Thymus (tissue), 11 donors: ENCODE results near the gene GARNL3. TPM values are rescaled to one million over a fixed set of nuclear protein-coding genes. Genes with fewer than 3 reads are reported as not detected.
A peak's percentile ranks its signal among the peaks of the same experiment; 100 is the strongest.

Experiments
- DNase-seq, 9 donors: peaks; one replicate each; pipeline ENCODE4 v3.0.0-alpha.2; 2013; ENCODE audit warnings: low spot score in 9 of 9, low read depth in 6 of 9, missing footprints in 1 of 9
- H3K27ac ChIP-seq, 2 donors: one replicate each; pipeline ENCODE4 v1.5.1; 2013; ENCODE audit warnings: control low read depth in 1 of 2, low read depth in 1 of 2, low read length in 1 of 2, mild to moderate bottlenecking in 1 of 2, moderate library complexity in 1 of 2
- H3K27me3 ChIP-seq, 2 donors: one replicate each; pipeline ENCODE4 v1.5.1; 2013; ENCODE audit warnings: low read length in 1 of 2; ENCODE audit not compliant: control insufficient read depth in 2 of 2, insufficient read depth in 1 of 2
- H3K36me3 ChIP-seq, 2 donors: one replicate each; pipeline ENCODE4 v1.5.1; 2013; ENCODE audit warnings: low read length in 1 of 2, mild to moderate bottlenecking in 1 of 2, moderate library complexity in 1 of 2; ENCODE audit not compliant: control insufficient read depth in 2 of 2, insufficient read depth in 2 of 2
- H3K4me1 ChIP-seq, 2 donors: one replicate each; pipeline ENCODE4 v1.5.1; 2013; ENCODE audit warnings: low read length in 2 of 2; ENCODE audit not compliant: control insufficient read depth in 2 of 2, insufficient read depth in 2 of 2
- H3K4me3 ChIP-seq, 2 donors: one replicate each; pipeline ENCODE4 v1.5.1; 2013; ENCODE audit warnings: low read length in 2 of 2, control low read depth in 1 of 2, mild to moderate bottlenecking in 1 of 2
- H3K9me3 ChIP-seq, 2 donors: one replicate each; pipeline ENCODE4 v1.5.1; 2013; ENCODE audit warnings: low read length in 1 of 2, mild to moderate bottlenecking in 1 of 2; ENCODE audit not compliant: control insufficient read depth in 2 of 2, insufficient read depth in 1 of 2
- WGBS: extraction: QIAGEN DNeasy Blood & Tissue Kit; methylation state at CpG from one replicate; pipeline ENCODE4 v1.1.7; 2013; 5-methylcytosine and 5-hydroxymethylcytosine counted together
- polyA plus RNA-seq: library from polyadenylated mRNA; stranded (reverse); fragments of 200-250 nt; gene quantifications from one replicate; pipeline ENCODE4 v1.2.3, GENCODE V29; 2013
- total RNA-seq: library from RNA; stranded (reverse); fragments of 120-200 nt; gene quantifications from one replicate; pipeline ENCODE4 v1.2.4, GENCODE V29; 2013
- donor health status: healthy.

GARNL3 gene
- total and polyA plus RNA-seq, 2 donors, result 1.5 to 2.2 TPM

DNA sequence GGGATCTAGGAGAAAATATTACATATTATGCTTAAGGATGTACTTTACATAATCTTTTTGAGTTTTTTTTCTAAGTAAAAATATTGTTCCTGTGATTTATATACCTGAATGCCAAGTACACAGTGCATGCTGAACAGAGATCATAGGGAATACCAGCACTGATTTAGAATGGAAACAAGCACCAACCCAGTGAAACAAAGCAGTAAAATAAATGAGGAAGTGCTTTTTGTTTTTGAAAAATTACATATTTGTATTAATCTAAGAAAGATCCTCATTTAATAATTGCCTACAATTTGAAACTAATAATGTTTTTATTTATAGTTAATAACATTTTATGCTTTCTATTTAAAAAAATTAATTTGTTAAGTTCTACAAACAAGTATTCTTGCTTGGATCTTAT lies 18.0 kb downstream of the GARNL3 start:
- Histone ChIP-seq H3K27ac (no peak overlapping the region), H3K4me3 (no peak overlapping the region), H3K27me3 (peaks cover 0 to 6% of the 10 kb centered on the region in 2 donors), H3K9me3 (no peaks in the 10 kb centered on the region), H3K36me3 (no peaks in the 10 kb centered on the region), H3K4me1 (no peaks in the 10 kb centered on the region)
- DNase-seq, result no peak

DNA sequence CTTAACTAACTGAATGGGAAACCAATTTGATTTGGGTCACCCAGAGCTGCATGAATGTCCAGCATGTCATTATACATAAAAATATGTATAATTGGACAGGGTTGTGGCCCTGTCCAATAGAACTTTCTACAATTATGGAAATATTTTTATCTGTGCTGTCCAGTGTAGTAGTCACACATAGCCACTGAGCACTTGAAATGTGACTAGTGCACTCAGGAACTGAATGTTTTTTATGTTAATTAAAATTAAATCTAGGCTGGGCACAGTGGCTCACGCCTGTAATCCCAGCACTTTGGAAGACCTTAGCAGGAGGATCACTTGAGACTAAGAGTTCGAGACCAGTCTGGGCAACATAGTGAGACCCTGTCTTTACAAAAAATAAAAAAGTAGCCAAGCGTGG lies 18.6 kb downstream of the GARNL3 start:
- no peak for DNase-seq
- Histone ChIP-seq H3K4me3 (no peak overlapping the region), H3K27ac (no peak overlapping the region), H3K9me3 (no peaks in the 10 kb centered on the region), H3K4me1 (no peaks in the 10 kb centered on the region), H3K27me3 (peaks cover 0 to 8% of the 10 kb centered on the region in 2 donors), H3K36me3 (no peaks in the 10 kb centered on the region)
- 97% methylated on average over 3 of the region's 3 CpGs for WGBS

DNA sequence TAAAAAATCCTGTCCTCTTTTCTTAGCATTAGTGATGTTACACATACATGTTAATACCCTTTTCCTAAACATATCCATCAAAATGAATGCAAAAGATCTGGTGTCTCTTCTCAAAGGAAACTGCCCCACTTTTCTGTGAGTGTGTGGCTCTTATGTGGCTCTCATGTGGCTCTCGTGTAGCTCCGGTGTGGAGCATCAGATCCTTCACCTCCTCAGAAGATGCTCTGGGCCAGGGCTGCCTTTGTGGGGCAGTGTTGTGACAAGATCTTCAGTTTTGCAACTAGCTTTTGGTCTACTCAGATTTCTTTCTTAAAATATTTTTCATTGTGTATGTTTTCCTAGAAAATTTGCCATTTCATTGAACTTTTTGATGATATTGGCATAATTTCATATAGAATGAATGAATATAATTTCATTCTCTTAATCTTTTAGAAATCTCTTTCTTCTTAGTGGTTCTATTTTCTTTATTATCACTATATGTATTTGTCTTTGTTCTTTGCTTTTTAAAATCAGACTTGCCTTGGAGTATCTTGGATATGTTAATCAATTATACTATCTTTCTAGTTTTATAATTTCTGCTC lies 19.4 kb downstream of the GARNL3 start:
- peak in 3 of 9 donors; percentile 2 to 18 (median 6) for DNase-seq
- Histone ChIP-seq H3K27ac (no peak overlapping the region), H3K27me3 (peaks cover 0 to 10% of the 10 kb centered on the region in 2 donors), H3K9me3 (no peaks in the 10 kb centered on the region), H3K4me3 (no peak overlapping the region), H3K36me3 (no peaks in the 10 kb centered on the region), H3K4me1 (no peaks in the 10 kb centered on the region)
- WGBS, result 57% methylated on average over 2 of the region's 2 CpGs

DNA sequence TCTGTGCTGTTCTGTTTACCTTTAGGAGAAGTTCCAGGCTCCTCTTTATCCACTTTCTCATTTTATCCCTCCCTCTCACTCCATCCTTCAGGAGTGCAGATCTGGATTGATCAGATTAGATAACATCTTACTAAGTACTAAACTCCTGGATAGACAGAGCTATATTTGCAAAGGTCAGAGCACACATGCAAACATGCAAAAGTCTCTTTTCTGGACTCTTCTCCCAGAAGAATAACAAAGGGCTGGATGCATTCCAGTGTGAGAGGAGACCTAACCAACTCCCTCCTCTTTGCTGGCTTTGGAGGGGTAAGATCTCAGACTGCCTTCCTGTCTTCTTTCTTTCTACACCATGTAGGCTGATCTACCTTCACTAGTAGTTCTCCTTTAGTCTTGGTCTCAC lies 21.4 kb downstream of the GARNL3 start:
- no peak overlapping the region for H3K4me3 ChIP-seq
- no peaks in the 10 kb centered on the region for H3K36me3 ChIP-seq
- DNase-seq, result no peak
- no peak overlapping the region for H3K27ac ChIP-seq
- no peaks in the 10 kb centered on the region for H3K9me3 ChIP-seq
- peaks cover 0 to 14% of the 10 kb centered on the region in 2 donors for H3K27me3 ChIP-seq
- H3K4me1 ChIP-seq, result no peaks in the 10 kb centered on the region

DNA sequence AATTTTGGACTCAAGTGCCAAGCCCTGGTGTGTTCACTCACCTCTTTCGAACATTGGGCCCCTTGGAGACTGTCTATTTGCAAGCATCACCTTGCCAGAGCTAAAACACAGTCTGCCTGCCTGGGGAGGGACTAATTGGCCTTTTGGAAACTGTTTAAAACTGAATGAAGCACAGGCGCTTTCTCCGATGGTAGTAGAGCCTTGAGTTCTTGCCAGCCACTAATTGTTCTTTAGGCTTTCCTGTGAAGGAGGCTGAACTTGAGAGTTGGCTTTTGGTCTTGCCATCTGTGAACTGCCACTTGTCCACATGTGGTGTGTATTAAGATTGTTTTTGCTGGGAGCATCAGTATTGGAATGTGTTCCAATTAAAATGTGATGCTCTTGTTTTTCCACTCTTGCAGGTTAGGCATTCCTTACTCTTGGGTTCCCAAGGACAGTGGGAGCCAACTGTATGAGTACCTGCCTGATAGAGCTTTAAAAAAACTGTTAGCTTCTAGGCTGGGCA lies 26.0 kb downstream of the GARNL3 start:
- no peak for DNase-seq
- Histone ChIP-seq H3K9me3 (no peaks in the 10 kb centered on the region), H3K27me3 (peaks cover 0 to 13% of the 10 kb centered on the region in 2 donors), H3K36me3 (no peaks in the 10 kb centered on the region), H3K4me3 (no peak overlapping the region), H3K4me1 (no peaks in the 10 kb centered on the region), H3K27ac (no peak overlapping the region)
- 93% methylated on average over 3 of the region's 3 CpGs for WGBS

- peaks cover 0 to 13% of the 10 kb centered on the region in 2 donors for H3K27me3 ChIP-seq
- no peaks in the 10 kb centered on the region for H3K4me1 ChIP-seq
- H3K27ac ChIP-seq, result no peak overlapping the region
- no peak overlapping the region for H3K4me3 ChIP-seq
- WGBS, result 94% methylated on average over 4 of the region's 4 CpGs
- no peak for DNase-seq
- H3K9me3 ChIP-seq, result no peaks in the 10 kb centered on the region
- no peaks in the 10 kb centered on the region for H3K36me3 ChIP-seq
These were observed 26.7 kb downstream of the GARNL3 start for GRCh38 chr9:127291246-127291778.

GRCh38 chr9:127292415-127292814 lies 27.8 kb downstream of the GARNL3 start:
- no peaks in the 10 kb centered on the region for H3K36me3 ChIP-seq
- WGBS, result 99% methylated on average over 4 of the region's 4 CpGs
- H3K27me3 ChIP-seq, result peaks cover 0 to 9% of the 10 kb centered on the region in 2 donors
- no peaks in the 10 kb centered on the region for H3K9me3 ChIP-seq
- H3K4me1 ChIP-seq, result no peaks in the 10 kb centered on the region
- H3K4me3 ChIP-seq, result no peak overlapping the region
- H3K27ac ChIP-seq, result no peak overlapping the region
- DNase-seq, result no peak

- Histone ChIP-seq H3K27ac (no peak overlapping the region), H3K9me3 (no peaks in the 10 kb centered on the region), H3K4me3 (no peak overlapping the region), H3K36me3 (no peaks in the 10 kb centered on the region), H3K27me3 (peaks cover 0 to 6% of the 10 kb centered on the region in 2 donors), H3K4me1 (no peaks in the 10 kb centered on the region)
- no peak for DNase-seq
- 77% methylated on average over 5 of the region's 5 CpGs for WGBS
These were observed 28.8 kb downstream of the GARNL3 start for GRCh38 chr9:127293328-127293727.

DNA sequence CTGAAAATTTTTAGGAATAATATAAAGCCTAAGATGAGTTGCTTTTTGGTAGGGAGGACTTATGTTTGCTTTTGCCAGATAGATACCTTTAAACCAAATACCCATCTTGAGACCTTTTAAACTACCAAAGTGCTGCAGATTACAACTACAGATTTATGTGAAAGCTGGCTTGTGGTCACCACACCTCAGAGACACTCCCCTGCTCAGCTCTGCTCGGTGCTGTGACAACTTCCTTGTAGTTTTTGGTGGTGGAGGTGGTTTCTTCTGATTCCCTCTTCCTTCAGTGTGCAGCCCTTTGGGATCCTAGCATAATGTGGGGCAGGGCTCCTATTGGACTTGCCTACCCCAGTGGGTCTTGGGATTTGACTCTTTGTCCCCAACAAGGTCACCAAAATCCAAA lies 29.2 kb downstream of the GARNL3 start:
- 8% methylated on average over 1 of the region's 1 CpG for WGBS
- peaks cover 0 to 6% of the 10 kb centered on the region in 2 donors for H3K27me3 ChIP-seq
- no peak overlapping the region for H3K4me3 ChIP-seq
- H3K4me1 ChIP-seq, result no peaks in the 10 kb centered on the region
- DNase-seq, result no peak
- no peaks in the 10 kb centered on the region for H3K36me3 ChIP-seq
- H3K9me3 ChIP-seq, result no peaks in the 10 kb centered on the region
- no peak overlapping the region for H3K27ac ChIP-seq
